GM21737 (cell line): ENCODE results near the gene TSPAN9.

ENCODE experiments used
- ATAC-seq: cut with Tn5 transposase; IDR thresholded peaks from one replicate; pipeline ENCODE4 v1.9.1; 2021; ENCODE audit warnings: mild to moderate bottlenecking, moderate library complexity; ENCODE audit not compliant: unreplicated experiment

TSPAN9 gene

DNA sequence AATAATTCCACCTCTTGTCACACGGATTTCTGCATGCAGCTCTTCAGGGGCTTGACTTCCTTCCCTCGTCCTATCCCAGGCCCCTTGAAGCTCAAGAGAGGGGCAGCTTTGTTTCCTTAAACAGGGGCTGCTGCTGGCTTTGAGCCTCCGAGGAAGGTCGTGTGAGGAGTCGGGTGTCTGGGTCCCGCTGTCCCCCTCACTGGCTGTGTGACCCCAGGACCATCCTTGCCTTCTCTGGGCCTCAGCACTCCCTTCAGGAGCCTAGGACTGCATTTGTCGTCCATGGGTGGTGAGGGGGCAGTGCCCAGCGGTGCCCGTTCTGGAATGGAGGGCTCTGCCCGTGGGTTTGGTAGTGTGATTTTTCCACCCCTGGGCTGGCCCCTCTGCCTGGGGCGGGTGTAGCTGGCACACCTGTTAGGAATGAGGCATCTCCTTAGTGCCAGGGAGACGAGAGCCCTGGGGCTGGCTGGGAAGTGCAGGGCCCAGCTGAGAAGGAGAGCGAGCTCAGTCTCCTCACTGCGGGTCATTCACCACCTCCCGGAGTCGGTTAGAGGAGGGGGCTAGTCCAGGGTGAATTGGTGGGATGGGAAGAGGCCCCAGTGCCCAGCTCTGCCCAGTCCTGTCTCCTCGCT is 60.8 kb downstream of the TSPAN9 start:
- no peak for ATAC-seq

DNA sequence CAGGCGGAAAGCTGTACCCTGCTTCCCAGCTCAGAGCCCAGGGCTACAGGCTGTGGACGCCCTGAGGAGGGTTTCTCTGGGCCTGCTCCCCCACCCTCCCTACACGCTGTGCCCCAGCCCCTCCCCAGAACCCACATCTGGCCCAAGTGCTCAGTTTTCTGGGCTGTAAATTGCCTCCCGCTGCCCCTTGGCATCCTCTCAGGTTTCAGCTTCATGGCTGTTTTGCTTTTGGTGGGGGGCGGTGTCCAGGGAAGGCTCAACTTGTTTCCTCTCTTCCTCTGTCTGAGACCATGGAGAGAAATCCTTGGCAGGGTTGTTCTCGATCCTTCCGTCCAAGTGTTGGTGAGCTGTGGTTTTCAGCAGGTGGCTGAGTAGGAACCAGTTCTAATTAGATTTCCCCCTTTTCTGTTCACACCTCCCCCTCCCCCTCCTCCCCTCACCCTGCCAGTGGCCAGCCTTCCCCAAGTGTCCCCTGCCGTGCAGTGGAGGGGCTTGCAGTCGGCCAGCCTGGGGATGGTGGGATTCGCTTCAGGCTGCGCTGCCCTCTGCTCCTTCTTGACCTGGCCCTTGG is 61.8 kb downstream of the TSPAN9 start:
- no peak for ATAC-seq

DNA sequence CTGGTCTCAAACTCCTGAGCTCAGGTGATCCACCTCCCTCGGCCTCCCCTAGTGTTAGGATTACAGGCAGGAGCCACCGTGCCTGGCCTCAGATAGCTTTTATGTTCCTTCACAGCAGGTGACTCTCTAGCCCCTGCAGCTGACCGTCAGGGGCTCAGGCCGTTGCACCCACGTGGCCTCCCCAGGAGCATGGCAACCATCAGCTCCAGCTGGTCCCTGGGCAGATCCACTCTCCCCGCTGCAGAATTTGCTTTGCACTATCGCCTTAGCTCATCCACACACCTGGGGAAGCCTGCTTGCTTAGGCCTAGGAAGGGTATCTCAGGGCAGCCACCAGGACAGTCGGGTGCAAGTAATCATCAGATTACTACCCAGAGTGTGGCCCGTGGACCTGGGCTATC is 62.6 kb downstream of the TSPAN9 start:
- ATAC-seq = no peak

DNA sequence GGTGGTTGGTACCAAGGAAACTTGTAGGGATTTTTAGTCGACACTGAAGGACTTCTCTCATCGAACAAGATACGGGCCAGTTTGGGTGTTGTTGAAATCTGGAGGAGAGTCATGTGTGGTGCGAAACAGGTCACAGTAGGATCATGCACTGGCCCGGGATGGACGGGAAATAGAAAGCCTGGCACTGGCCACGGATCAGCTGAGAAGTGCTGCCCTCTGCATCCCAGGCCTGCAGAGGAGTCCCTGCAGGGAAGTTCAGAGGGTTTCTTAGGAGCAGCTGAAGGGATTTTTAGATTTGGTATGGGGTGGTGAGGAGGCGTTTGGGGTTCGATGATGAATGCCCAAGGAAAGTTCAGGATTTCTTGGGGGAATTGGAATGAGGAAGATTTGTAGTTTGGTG is 63.1 kb downstream of the TSPAN9 start:
- ATAC-seq = no peak

DNA sequence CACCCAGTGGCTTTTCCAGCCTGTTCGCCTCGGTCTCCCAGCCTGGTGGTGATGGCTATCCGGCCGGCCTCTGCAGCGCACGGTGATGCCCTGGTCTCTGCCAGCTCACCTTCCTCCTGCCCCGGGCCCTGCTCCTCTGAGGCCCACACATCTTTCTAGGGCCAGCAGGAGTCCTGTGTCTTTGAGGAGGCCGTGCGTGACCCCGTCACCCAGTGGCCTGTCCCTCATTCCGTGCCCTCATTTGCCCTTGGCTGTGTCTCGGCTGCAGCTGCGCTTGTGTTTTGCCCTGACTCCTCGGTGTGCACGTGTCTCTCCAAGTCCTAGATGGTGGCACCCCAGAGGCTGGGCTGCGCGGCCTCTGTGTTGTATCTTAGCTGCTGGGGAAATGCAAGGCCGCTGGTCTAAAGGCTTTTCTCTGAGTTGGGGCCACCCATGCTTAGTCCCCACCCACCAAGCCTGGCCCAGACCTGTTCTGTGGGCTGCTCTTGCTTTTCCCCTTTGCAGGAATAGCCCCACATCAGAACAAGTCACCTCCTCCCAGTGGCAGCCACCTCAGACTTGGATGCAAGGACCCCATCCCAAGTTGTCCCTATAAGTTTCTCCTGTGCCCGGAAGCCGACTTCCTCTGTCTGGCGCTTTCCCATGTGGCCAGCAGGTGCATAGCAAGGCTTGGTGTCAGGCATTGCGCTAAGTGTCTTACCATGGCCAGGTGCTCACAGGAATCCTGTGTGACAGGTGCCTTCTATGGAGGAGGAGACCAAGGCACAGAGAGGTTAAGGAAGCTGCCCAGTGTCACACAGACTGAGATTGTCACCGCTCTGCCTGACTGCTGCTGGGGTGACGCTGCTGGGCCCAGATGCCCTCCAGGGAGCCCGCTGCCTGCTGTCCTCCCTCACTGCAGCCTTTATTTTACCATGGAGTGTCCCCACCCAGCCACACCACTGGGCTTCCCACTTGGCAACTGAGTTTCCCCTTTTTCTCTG is 64.5 kb downstream of the TSPAN9 start:
- no peak for ATAC-seq

DNA sequence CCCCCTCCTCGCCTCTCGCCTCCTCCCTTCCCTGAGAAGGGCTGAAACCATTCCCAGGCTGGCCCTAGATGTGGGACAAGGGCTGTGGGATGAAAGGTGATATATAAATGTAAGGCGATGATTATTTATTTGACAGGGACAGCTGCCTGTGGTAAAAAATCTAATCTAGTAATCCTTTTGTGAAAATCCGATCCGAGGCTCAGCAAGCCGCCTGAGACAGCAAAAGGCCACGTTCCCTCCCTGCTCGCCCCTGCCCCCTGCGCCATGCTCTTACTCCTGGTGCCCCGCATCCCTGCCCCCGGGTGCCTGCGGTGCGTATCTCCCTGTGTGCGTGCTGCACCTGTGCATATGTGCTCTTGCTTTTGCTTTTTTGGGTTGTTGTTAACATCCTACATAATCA is 65.2 kb downstream of the TSPAN9 start:
- no peak for ATAC-seq

DNA sequence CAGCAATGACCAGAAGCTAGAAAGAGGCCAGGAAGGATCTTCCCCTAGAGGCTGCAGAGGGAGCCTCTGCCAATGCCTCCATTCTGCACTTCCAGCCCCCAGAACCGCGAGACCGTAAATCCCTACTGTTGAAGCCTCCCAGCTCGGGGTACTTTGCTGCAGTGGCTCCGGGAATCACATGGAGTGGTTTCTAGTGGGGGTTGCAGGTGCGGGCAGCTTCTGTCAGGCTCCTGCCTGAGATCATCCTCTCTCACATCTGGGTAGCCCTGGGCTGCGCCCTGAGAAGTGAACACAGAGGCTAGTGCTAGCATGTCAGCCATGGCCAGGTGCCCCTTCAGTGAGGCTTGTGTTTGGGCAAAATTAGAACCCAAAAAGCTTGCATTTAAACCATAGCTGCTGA is 67.3 kb downstream of the TSPAN9 start:
- no peak for ATAC-seq

DNA sequence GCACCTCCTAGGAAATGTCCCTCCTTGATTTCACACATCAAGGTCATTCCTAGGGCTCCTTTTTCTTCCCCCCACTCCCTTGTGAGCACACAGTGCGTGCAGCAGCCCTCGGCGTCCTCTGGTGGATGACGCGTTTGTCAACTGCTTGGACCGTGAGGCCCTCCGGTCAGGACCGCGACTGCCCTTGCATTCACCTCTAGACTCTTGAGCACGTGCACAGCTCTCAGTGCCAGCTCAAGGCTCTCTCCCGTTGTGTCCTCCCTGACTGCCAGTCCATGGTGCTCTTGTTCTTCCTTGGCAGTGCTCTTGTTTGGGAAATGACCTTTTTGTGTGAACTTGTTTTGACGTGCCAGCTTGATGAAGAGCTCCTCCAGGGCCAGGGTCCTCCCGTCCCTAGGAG is 67.9 kb downstream of the TSPAN9 start:
- ATAC-seq = no peak

DNA sequence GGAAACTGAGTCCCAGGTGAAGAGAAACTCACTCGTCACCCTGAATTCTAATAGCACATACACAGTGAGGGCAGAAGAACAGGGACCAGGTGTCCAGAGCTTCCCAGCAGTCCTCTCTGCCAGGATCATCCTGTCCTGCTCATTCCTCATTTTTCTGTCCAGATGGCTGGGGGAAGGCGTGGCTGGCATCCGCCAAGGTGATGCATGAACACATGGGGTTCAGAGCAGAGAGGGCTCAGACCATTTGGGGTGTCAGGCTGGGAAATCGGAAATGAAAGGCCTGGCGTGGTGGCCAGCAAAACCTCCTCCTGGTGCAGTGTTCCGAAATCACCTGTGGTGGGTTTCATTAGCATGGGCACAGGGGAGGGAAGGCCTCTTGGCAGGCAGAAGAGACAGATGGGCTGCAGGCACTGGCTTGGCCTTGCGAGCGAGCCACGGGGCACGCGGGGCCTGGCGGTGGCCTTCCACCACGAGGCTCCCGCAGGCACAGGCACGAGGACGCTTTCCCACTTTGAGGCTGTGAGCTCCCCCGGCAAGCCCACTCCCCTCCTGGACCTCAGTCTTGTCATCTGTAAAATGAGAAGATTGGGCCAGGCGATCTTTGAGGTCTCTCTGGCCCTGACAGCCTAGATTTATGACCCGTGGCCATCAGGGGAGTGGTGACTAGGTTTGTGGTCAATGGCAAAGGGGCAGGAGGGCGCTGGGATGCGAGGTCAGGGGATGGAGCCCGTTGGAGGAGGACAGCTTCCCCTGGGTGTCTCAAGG is 68.5 kb downstream of the TSPAN9 start:
- no peak for ATAC-seq

DNA sequence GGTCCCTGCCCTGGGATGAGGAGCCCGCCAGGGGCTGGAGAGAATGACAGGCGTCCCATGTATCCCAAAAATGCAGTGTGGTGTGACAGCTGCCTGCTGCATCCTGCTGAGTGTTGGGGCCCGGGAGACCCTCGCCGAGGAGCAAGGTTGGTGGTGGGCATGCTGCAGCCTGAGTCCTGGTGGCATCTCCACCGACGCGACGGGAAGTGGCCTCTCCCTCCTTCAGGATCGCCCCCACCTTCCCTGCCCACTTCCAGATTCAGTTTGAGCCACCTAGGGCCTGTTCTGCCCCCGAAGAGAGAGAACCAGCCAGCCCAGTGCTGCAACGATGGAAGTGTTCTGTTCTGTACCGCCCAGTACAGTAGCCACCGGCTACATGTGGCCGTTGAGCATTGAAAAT is 70.1 kb downstream of the TSPAN9 start:
- no peak for ATAC-seq

DNA sequence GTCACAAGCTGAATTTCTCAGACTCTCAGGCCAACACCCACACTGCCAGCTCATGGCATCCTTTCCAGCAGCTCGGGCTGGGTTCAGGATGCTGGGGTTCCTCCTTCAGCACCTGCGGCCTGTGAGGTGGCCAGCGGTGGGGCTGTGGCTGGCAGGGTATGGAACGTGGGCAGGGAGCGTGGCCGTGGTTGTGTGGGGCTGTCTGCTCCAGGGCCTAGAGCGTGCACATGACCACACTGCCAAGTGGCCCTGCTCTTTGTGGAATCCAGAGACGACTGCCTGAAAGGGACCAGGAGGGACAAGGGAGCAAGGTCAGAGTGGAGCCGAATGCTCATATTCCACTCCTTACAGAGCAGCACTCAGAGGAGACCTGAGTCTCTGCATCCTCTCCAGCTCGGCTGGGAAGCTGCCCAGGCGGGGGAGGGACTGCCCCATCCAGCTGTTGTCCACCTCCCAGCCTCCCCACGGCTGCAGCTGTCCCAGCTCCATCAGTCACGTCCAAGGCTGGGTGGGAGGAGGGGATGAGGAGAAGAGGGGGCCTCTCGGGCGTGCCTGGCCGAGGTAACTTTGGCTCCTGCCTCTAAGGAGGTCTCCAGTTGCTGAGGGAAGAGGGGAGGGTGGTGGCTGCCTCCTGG is 71.3 kb downstream of the TSPAN9 start:
- ATAC-seq = no peak

DNA sequence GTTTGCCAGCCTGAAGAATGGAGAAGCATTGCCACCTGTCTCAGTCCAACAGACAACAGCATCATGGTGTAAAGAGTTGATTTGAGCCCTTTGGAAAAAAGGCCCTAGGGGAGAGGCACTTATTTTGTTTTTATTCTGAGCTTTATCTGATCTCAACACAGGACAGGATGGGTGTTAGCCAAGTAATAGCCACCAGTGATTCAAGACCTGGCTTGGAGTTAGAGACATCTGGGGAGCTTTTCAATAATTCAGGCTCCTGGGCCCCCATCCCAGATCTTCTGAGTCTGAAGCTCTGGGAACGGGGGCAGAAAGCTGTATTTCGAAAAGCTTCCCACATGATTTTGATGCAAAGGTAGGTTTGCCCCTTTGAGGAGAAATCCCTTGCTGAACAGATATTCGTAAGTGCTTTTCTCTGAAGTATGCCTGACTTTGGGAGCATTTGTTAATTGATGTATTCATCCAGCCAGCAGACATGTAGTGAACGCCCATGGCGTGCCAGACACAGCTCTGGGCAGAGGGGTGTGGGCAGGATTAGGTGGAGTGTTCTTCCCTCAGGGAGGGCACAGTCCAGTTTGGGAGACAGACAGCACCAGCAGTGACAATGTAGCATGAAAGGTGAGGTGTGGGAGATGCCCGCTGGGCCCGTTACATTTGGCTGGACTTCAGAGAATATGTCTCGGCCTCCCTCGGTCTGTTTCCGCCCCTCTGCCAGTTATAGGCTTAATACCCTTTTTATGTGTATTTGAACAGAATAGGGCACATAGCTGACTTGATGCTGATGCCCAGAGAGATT is 72.5 kb downstream of the TSPAN9 start:
- ATAC-seq = no peak

DNA sequence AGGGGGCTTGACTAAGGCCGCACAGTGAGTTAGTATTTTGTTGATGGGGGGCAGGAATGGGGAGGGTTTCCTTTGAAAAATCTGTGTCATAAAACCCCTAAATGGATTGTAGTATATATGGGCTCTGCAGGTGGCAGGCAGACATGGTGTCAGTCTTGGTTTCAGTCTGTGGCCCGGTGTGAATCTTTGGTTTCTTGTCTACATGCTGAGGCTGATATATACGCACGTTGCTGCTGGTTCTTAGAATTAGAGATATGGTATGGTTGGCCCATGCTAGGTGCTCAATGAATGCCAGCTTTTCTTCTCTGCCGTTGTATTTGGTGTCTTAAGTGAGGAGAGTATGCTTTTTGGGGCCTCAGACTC is 73.1 kb downstream of the TSPAN9 start:
- no peak for ATAC-seq

DNA sequence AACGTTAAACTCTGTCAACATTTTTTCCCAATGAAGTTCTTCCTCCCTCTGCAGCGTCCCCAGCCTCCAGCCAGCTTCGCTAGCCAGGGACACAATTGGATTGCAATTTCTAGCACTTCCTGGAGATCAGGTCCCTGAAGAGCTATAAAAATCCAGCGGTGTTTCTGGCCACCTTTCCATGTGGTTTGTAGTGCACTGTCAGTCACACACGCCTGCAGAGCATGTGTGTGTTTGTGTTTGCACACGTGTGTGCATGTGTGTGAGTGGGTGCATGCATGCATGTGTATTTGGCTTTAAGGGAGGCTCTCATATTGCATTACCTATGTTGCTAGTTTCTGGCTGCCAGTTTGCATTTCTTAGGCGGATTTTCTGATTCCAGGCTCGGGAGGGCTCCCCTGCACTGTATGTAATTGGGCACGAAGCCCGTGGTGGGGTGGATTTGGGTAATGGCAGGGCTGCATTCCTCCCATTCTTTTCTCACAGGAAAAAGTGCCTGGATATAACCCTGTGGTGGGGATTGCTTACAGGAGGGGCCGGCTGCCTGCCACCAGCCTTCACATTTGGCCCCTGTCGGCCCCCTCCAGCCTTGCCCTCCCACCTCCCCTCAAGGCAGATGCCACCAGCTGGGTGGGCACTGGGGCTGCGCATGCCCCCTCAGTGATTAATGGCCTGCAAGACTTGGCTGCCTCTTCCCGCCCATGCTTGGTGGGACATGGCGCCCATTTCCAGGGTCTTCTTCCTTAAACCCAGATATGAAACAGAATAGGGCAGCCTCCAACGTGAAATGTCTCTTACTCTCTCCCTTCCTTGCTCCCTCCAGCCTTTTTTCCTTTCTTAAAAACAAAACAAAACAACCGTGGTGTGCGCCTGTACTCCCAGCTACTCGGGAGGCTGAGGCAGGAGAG is 74.0 kb downstream of the TSPAN9 start:
- ATAC-seq = no peak

DNA sequence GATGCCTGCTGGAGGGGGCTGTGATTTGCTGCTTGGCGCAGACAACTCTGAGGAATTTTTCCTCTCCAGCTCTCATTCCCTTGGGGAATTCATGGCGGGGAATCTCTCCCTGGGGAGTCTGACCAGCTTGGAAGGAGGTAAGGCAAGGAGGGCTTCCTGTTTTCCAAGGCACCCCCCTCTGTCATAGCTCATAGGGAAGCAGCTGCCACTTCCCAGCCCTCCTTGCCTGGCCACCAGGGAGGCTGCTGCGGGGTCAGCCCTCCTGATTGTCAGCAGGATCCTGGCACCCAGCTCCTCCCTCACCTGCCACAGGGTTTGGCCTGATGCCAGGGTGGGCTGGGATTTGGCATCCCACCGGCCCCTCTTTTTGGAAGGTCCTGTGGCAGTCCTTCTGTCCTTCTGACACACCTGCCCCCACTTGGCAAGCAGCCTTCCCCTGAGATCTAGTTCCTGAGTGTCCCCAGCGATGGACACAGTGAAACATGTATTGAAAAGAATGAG is 74.9 kb downstream of the TSPAN9 start:
- ATAC-seq = no peak

DNA sequence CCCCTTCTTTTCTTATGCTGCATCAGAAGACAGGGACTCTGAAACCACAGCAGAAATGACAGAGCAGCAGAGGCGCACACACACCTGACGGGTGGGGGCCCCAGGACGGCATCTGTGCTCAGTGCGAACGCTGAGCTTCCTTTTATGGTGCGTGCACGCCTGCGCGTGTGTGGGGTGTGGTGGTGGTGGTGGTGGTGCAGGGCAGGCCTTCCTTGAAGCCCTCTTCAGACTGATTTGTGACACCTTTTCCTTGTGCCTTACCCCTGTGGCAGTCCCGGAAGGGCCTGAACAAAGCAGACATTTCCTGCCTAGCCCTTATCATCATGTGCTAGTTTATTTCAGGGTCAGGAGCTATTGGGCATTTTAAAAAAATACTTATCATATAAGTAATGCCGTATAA is 75.7 kb downstream of the TSPAN9 start:
- ATAC-seq = no peak

DNA sequence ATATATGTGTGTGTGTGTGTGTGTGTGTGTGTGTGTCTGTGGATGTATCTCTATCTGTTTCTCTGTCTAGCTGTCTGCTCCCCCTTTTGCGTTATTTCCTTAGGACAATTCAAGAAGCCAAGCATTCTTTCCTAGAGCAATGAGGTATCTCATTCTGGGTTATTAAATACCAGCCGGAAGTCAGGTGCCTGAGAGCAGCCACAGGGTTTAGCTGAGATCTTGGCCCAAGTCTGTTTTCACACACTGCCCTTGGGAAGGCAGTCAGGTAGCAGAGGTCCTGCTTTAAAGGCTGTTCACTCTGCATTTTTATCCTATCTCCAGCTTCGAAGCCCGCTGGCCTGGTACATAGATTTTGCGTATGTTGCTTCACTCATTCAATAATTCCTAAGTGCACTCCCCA is 76.8 kb downstream of the TSPAN9 start:
- no peak for ATAC-seq

DNA sequence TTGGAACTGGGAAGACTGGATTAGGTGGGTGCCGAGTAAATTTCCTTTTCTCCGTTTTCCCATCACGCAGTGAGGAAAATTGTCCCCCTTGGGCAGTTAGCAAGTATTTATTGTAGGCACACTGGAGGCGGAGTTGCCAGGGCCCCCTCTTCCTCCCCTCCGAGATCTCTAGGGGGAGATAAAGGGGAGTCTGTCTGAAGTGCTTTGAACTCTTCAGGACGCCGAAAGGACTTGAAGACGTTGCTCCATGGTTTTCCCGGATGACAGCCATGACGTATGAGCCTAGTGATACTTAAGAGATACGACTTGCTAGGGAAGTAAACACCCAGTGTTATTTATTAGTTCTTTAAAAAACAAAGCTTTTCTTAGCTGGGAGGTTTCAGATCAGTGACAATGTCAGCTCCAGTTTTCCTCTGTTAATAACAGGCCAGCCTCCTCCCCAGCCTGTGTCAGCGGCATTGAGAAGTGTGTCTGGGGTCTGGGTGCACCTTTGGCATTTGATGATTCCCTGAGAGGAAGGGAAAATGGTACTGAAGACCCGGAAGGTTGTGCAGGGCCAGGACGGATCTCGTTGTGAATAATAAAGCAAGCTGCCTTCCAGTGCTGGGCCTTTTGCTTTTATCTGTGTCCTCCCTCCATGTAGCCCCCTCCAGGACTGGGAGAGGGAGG is 78.7 kb downstream of the TSPAN9 start:
- no peak for ATAC-seq
